GM06990 (cell line): ENCODE results near the gene GPN1.
"Not testable (repeated sequence)": the region's sequence is repeated elsewhere in the genome, so short reads cannot be mapped to it uniquely, and the experiment has no call there.

Experiments
- DNase-seq: peaks from one replicate; pipeline ENCODE4 v3.0.0-alpha.2; 2011; ENCODE audit not compliant: insufficient read length; ENCODE audit errors: extremely low read depth
- H3K27me3 ChIP-seq: replicated peaks from 2 replicates; pipeline ENCODE4 v1.6.0; 2011; ENCODE audit warnings: low read length; ENCODE audit not compliant: control insufficient read depth, insufficient read depth
- H3K36me3 ChIP-seq: 2 replicates; pipeline ENCODE4 v1.5.1; 2011; ENCODE audit warnings: low read length; ENCODE audit not compliant: control insufficient read depth, insufficient read depth
- H3K4me3 ChIP-seq: replicated peaks from 2 replicates; pipeline ENCODE4 v1.5.1; 2011; ENCODE audit warnings: low read depth, mild to moderate bottlenecking, control low read depth, low read length
- TF ChIP-seq, protein P1 (sequence below): IDR thresholded peaks from 2 replicates; pipeline ENCODE4 v1.5.1; 2011; ENCODE audit warnings: low read length, control low read depth, mild to moderate bottlenecking, inconsistent platforms; ENCODE audit not compliant: insufficient read depth, poor library complexity, severe bottlenecking

The GPN1 gene

DNA sequence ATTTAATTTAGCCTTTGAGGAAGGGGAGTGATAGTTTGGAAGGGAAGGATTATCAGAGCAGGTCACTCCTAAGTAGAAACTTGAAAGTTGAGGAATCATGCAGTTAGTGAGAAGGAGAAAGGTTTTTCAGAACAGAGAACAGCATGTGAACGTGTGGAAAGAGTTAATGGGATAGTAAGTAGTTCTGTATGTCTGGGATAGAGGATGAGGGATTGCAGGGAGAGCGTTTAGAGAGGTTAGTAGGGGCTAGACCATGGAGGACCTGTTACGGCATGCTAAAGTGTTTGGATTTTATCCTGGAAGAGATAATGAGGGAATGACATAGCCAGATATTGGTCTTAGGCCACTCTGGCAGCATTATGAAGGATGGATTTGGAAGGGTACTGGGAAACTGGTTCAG, 44.3 kb upstream of the GPN1 start:
- H3K4me3 ChIP-seq: peak overlapping the region; percentile 92

DNA sequence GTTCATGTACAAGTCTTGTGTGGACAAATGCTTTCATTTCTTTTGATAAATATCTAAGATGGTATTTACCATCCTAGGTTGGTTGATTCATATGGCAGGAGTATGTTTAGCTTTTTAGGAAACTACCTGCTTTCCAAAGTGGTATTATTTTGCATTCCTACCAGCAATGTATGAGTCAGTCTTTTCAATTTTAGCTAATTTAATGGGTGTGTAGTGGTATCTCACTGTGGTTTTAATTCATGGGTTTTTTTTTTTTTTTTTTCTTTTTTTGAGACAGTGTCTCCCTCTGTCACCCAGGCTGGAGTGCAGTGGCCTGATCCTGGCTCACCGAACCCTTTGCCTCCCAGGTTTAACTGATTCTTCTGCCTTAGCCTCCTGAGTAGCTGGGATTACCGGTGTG, 41.8 kb upstream of the GPN1 start:
- TF ChIP-seq, protein P1, sequence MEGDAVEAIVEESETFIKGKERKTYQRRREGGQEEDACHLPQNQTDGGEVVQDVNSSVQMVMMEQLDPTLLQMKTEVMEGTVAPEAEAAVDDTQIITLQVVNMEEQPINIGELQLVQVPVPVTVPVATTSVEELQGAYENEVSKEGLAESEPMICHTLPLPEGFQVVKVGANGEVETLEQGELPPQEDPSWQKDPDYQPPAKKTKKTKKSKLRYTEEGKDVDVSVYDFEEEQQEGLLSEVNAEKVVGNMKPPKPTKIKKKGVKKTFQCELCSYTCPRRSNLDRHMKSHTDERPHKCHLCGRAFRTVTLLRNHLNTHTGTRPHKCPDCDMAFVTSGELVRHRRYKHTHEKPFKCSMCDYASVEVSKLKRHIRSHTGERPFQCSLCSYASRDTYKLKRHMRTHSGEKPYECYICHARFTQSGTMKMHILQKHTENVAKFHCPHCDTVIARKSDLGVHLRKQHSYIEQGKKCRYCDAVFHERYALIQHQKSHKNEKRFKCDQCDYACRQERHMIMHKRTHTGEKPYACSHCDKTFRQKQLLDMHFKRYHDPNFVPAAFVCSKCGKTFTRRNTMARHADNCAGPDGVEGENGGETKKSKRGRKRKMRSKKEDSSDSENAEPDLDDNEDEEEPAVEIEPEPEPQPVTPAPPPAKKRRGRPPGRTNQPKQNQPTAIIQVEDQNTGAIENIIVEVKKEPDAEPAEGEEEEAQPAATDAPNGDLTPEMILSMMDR: no peak
- H3K36me3 ChIP-seq: no peaks in the 10 kb centered on the region
- H3K27me3 ChIP-seq: no peaks in the 10 kb centered on the region
- H3K4me3 ChIP-seq: no peak overlapping the region
- DNase-seq: no peak

More for the DNA sequence above, 44.3 kb upstream of the GPN1 start:
- Histone ChIP-seq H3K36me3 (no peaks in the 10 kb centered on the region), H3K27me3 (no peaks in the 10 kb centered on the region)
- TF ChIP-seq, protein P1: no peak
- DNase-seq: no peak

DNA sequence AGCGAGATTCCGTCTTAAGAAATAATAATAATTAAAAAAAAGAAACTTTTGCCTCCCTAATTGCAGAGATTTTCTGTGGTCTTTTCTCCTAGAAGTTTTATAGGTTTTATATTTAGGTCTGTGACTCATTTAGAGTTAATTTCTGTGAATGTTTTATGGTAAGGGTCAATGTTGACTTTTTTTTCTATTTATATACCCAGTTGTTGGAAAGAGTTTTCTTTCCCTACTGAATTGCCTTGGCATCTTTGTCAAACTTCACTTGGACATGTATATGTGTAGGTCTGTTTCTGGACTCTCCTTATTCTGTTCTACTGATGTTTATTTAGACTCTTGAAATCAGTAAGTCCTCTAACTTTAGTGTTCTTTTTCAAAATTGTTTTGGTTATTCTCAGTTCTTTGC, 40.5 kb upstream of the GPN1 start:
- DNase-seq: no peak
- TF ChIP-seq, protein P1: no peak

DNA sequence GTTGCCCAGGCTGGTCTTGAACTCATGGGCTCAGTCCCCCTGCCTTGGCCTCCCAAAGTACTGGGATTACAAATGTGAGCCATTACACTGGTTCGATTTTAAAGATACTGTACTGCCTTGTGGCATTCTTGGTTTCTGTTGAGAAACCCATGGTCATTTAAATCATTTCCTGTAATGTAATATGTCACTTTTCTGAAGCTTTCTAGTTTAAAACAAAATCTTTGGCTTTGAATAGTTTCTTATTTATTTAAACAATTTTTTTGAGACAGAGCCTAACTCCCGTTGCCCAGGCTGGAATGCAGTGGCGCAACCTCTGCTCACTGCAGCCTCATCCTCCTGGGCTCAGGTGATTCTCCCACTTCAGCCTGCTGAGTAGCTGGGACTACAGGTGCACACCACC, 37.1 kb upstream of the GPN1 start:
- Histone ChIP-seq H3K27me3 (no peaks in the 10 kb centered on the region), H3K4me3 (no peak overlapping the region), H3K36me3 (no peaks in the 10 kb centered on the region)
- DNase-seq: no peak
- TF ChIP-seq, protein P1: no peak

More for the DNA sequence above, 40.5 kb upstream of the GPN1 start:
- no peaks in the 10 kb centered on the region for H3K36me3 ChIP-seq
- no peaks in the 10 kb centered on the region for H3K27me3 ChIP-seq
- H3K4me3 ChIP-seq: no peak overlapping the region

DNA sequence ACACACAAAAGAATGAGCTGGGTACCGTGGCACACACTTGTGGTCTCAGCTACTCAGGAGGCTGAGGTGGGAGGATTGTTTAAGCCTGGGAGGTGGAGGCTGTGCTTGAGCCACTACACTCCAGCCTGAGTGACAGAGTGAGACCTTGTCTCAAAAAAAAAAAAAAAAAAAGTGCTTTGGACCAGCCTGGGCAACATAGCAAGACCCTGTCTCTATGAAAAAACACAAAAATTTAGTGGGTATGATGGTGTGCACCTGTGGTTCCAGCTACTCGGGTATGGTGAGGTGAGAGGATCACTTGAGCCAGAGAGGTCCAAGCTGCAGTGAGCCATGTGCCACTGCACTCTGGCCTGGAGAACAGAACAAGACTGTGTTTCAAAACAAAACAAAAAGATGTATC, 35.6 kb upstream of the GPN1 start:
- DNase-seq: no peak
- Histone ChIP-seq H3K4me3 (no peak overlapping the region), H3K36me3 (no peaks in the 10 kb centered on the region; the same call in 1 of the 2 replicates), H3K27me3 (no peaks in the 10 kb centered on the region)
- TF ChIP-seq, protein P1: no peak

DNA sequence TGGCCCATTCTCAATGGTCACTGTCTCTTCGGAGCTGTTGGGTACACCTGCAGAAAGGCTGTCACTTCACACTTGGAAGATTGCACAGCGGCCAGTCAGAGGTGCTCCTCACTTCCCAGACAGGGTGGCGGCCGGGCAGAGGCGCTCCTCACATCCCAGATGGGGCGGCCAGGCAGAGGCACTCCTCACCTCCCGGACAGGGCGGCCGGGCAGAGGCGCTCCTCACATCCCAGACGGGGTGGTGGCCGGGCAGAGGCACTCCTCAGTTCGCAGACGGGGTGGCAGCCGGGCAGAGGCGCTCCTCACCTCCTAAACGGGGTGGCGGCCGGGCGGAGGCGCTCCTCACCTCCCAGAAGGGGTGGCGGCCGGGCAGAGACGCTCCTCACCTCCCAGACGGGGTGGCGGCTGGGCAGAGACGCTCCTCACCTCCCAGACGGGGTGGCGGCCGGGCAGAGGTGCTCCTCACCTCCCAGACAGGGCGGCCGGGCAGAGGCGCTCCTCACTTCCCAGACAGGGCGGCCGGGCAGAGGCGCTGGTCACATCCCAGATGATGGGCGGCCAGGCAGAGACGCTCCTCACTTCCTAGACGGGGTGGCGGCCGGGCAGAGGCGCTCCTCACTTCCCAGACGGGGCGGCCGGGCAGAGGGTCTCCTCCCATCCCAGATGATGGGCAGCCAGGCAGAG, 34.7 kb upstream of the GPN1 start:
- not testable (repeated sequence) for H3K36me3 ChIP-seq, H3K4me3 ChIP-seq, H3K27me3 ChIP-seq, DNase-seq

DNA sequence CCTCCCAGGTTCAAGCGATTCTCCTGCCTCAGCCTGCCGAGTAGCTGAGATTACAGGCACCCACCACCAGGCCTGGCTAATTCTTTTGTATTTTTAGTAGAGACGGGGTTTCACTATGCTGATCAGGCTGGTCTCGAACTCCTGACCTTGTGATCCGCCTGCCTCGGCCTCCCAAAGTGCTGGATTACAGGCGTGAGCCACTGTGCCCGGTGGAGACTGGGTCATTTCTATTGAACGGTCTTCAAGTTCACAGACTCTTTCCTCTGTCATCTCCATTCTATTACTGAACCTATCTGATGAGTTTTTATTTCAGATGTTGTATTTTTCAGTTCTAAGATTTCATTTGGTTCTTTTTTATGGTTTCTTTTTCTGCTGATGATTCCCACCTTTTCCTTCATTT, 33.4 kb upstream of the GPN1 start:
- H3K27me3 ChIP-seq, H3K36me3 ChIP-seq, DNase-seq, H3K4me3 ChIP-seq: not testable (repeated sequence)
